IMR-90 (cell line): ENCODE measurements around the gene DPYD.
A peak's percentile ranks its signal among the peaks of the same experiment; 100 is the strongest.

Source experiments
- CEBPB ChIP-seq: IDR thresholded peaks from 2 replicates; pipeline ENCODE4 v1.6.1; 2012; ENCODE audit warnings: low read depth, low read length, improper control_type of control experiment
- MAZ ChIP-seq: IDR thresholded peaks from 2 replicates; pipeline ENCODE4 v1.6.1; 2012; ENCODE audit warnings: low read depth, mild to moderate bottlenecking, low read length, improper control_type of control experiment, moderate library complexity, borderline replicate concordance
- RCOR1 ChIP-seq: IDR thresholded peaks from 2 replicates; pipeline ENCODE4 v1.6.1; 2012; ENCODE audit warnings: mild to moderate bottlenecking, low read length, improper control_type of control experiment; ENCODE audit not compliant: insufficient replicate concordance
- RFX5 ChIP-seq: IDR thresholded peaks from 2 replicates; pipeline ENCODE4 v1.8.0; 2012; ENCODE audit warnings: low read depth, mild to moderate bottlenecking, low read length, moderate library complexity
- SMC3 ChIP-seq: fragments of 150-350 bp; IDR thresholded peaks from 2 replicates; pipeline ENCODE4 v1.6.1; 2016; ENCODE audit warnings: low read depth, mild to moderate bottlenecking, antibody characterized with exemption, low read length, moderate library complexity
- TF ChIP-seq, protein P1 (sequence below): conservative IDR thresholded peaks from 2 replicates; pipeline ENCODE4 v1.5.1; 2012; ENCODE audit warnings: mild to moderate bottlenecking, low read depth, low read length, improper control_type of control experiment

DNA sequence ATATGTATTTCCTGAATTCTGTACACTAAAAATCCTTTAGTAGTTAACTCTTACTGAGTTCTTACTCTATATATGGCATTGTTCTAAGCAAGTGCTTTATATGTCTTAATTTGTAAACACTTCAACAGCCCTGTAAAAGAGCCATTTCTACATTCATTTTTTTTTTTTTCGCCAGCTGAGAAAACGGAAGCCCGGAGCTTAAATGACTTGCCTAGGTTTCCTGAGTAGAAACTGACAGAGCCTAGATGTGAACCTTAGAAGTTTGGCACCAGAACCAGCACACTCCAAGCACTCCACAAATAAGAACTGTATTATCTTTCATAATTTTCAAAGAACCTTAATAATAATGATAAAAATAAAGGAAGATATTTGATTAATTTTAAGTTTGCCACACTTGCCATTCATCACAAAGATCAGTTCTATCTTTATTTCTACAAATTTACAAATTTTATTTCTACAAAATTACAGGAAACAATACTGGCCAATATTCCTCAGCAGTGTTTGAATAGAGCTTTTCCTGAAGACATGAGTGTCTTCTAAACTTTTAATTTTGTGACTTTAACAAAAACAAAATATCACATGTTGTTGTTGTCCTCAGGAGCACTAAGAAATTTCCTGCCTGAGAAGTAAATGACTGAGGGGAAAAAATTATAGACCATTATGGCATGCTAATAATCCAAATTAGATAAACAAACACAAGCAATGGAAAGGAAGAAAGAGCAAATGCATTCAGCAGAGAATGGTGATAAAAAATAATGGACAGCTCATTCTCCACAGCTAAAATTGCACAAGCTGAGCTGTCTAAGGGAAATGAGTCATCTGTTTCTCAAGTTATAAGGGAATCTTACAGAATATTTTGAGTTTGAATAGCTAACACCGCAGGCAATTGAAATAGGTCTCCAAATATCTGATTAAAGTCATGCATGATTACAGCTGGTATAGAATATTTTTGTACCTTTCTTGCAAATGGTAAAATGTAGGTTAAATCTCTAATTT is 71.2 kb downstream of the DPYD start:
- no peak for TF ChIP-seq RFX5
- TF ChIP-seq MAZ, result no peak
- no peak for TF ChIP-seq SMC3
- TF ChIP-seq RCOR1, result no peak
- TF ChIP-seq, protein P1, sequence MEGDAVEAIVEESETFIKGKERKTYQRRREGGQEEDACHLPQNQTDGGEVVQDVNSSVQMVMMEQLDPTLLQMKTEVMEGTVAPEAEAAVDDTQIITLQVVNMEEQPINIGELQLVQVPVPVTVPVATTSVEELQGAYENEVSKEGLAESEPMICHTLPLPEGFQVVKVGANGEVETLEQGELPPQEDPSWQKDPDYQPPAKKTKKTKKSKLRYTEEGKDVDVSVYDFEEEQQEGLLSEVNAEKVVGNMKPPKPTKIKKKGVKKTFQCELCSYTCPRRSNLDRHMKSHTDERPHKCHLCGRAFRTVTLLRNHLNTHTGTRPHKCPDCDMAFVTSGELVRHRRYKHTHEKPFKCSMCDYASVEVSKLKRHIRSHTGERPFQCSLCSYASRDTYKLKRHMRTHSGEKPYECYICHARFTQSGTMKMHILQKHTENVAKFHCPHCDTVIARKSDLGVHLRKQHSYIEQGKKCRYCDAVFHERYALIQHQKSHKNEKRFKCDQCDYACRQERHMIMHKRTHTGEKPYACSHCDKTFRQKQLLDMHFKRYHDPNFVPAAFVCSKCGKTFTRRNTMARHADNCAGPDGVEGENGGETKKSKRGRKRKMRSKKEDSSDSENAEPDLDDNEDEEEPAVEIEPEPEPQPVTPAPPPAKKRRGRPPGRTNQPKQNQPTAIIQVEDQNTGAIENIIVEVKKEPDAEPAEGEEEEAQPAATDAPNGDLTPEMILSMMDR, result no peak
- peak; percentile 98 for TF ChIP-seq CEBPB
